GM23338 (cell line): ENCODE data around the gene CES2. TPM values are rescaled to one million over a fixed set of nuclear protein-coding genes. Genes with fewer than 3 reads are reported as not detected.

Experiments used
- ATAC-seq: fragments of 200-7000 bp; cut with Tn5 transposase; 3 replicates; pipeline ENCODE4 v1.9.1; 2020
- DNase-seq: peaks from one replicate; pipeline ENCODE4 v3.0.0-alpha.2; 2015; ENCODE audit warnings: low spot score
- H2AFZ ChIP-seq: fragments of 200-600 bp; sonication (generic); 2 replicates; pipeline ENCODE4 v1.8.0; 2016; ENCODE audit warnings: antibody characterized with exemption, mild to moderate bottlenecking, moderate library complexity
- H3F3A ChIP-seq: fragments of 200-600 bp; sonication (generic); replicated peaks from 2 replicates; pipeline ENCODE4 v1.8.0; 2017; ENCODE audit warnings: antibody characterized with exemption, mixed run types, low read depth
- H3K27ac ChIP-seq: fragments of 200-600 bp; sonication (generic); 2 replicates; pipeline ENCODE4 v1.6.1; 2016; ENCODE audit warnings: low read depth
- H3K27me3 ChIP-seq: fragments of 200-600 bp; sonication (generic); 2 replicates; pipeline ENCODE4 v1.8.0; 2016; ENCODE audit warnings: mild to moderate bottlenecking, mixed run types, moderate library complexity; ENCODE audit not compliant: insufficient read depth
- H3K36me3 ChIP-seq: fragments of 200-600 bp; sonication (generic); 2 replicates; pipeline ENCODE4 v1.8.0; 2016; ENCODE audit warnings: mild to moderate bottlenecking; ENCODE audit not compliant: insufficient read depth
- H3K4me1 ChIP-seq: fragments of 200-600 bp; sonication (generic); 2 replicates; pipeline ENCODE4 v1.8.0; 2016; ENCODE audit warnings: mild to moderate bottlenecking, moderate library complexity; ENCODE audit not compliant: insufficient read depth
- H3K4me2 ChIP-seq: fragments of 200-600 bp; sonication (generic); 2 replicates; pipeline ENCODE4 v1.7.1; 2017; ENCODE audit warnings: mixed run types
- H3K4me3 ChIP-seq: fragments of 200-600 bp; sonication (generic); 2 replicates; pipeline ENCODE4 v1.6.1; 2016; ENCODE audit warnings: mixed run types
- H3K79me2 ChIP-seq: fragments of 200-600 bp; sonication (generic); replicated peaks from 2 replicates; pipeline ENCODE4 v1.8.0; 2017; ENCODE audit warnings: mild to moderate bottlenecking; ENCODE audit not compliant: insufficient read depth
- H3K9me2 ChIP-seq: fragments of 200-600 bp; sonication (generic); 2 replicates; pipeline ENCODE4 v1.8.0; 2017; ENCODE audit not compliant: insufficient read depth
- H4K20me1 ChIP-seq: fragments of 200-600 bp; sonication (generic); replicated peaks from 2 replicates; pipeline ENCODE4 v1.8.0; 2017; ENCODE audit warnings: mild to moderate bottlenecking; ENCODE audit not compliant: insufficient read depth
- H3K27ac Mint-ChIP-seq: 2 replicates; pipeline ENCODE4 v1.8.0; 2020; ENCODE audit warnings: inconsistent platforms, mild to moderate bottlenecking, moderate library complexity, mixed read lengths
- H3K27me3 Mint-ChIP-seq: 3 replicates; pipeline ENCODE4 v1.8.0; 2022; ENCODE audit warnings: low read depth, mild to moderate bottlenecking, moderate library complexity, mixed read lengths, inconsistent platforms; ENCODE audit not compliant: insufficient read depth, poor library complexity
- H3K36me3 Mint-ChIP-seq: 3 replicates; pipeline ENCODE4 v1.8.0; 2021; ENCODE audit warnings: low read depth, mild to moderate bottlenecking, inconsistent platforms, moderate library complexity, mixed read lengths
- H3K4me1 Mint-ChIP-seq: 3 replicates; pipeline ENCODE4 v1.8.0; 2020; ENCODE audit warnings: mild to moderate bottlenecking, inconsistent platforms, mixed read lengths
- H3K4me3 Mint-ChIP-seq: 3 replicates; pipeline ENCODE4 v1.8.0; 2021; ENCODE audit warnings: moderate library complexity, mild to moderate bottlenecking, inconsistent platforms, mixed read lengths
- H3K9me3 Mint-ChIP-seq: 3 replicates; pipeline ENCODE4 v1.8.0; 2020; ENCODE audit warnings: moderate library complexity, mild to moderate bottlenecking, inconsistent platforms, mixed read lengths
- CTCF ChIP-seq, 2 experiments: fragments of 200-600 bp in 1 of 2; sonication (generic) in 1 of 2; conservative IDR thresholded peaks; 2 replicates each; pipeline versions ENCODE4 v1.5.1 to v1.6.1; 2016 to 2017; ENCODE audit warnings: antibody characterized with exemption in 2 of 2, low read depth in 2 of 2, mild to moderate bottlenecking in 2 of 2, moderate library complexity in 1 of 2
- EZH2 ChIP-seq: fragments of 200-600 bp; sonication (generic); IDR thresholded peaks from one replicate; pipeline ENCODE4 v1.8.0; 2017; ENCODE audit warnings: antibody characterized with exemption, mild to moderate bottlenecking, low read depth; ENCODE audit not compliant: unreplicated experiment
- EZH2phosphoT487 ChIP-seq: fragments of 200-600 bp; sonication (generic); IDR thresholded peaks from one replicate; pipeline ENCODE4 v1.8.1; 2018; ENCODE audit warnings: antibody characterized with exemption; ENCODE audit not compliant: unreplicated experiment
- NANOG ChIP-seq: IDR thresholded peaks from 2 replicates; pipeline ENCODE4 v1.6.1; 2016; ENCODE audit warnings: antibody characterized with exemption, borderline replicate concordance
- REST ChIP-seq: IDR thresholded peaks from one replicate; pipeline ENCODE4 v1.6.1; 2018; ENCODE audit warnings: antibody characterized with exemption; ENCODE audit not compliant: unreplicated experiment
- STAT1 ChIP-seq: IDR thresholded peaks from one replicate; pipeline ENCODE4 v1.6.1; 2016; ENCODE audit warnings: antibody characterized with exemption; ENCODE audit not compliant: unreplicated experiment
- ZNF114 ChIP-seq: fragments of 250-450 bp; sonication (Bioruptor Pico); IDR thresholded peaks from 2 replicates; pipeline ENCODE4 v1.5.0; 2020; ENCODE audit warnings: mild to moderate bottlenecking, moderate library complexity
- ZNF331 ChIP-seq: fragments of 250-450 bp; sonication (Bioruptor Pico); IDR thresholded peaks from 2 replicates; pipeline ENCODE4 v1.5.0; 2020; ENCODE audit warnings: low read depth, mild to moderate bottlenecking, moderate library complexity
- ZNF462 ChIP-seq: fragments of 250-450 bp; sonication (Bioruptor Pico); IDR thresholded peaks from 2 replicates; pipeline ENCODE4 v1.5.0; 2020; ENCODE audit warnings: mild to moderate bottlenecking, moderate library complexity
- polyA plus RNA-seq: library from polyadenylated mRNA; unstranded; fragments of >200 nt; fragmentation: Nextera tagmentation; extraction: Ambion mirVana; gene quantifications from 2 replicates; pipeline ENCODE4 v1.2.1, GENCODE V29; 2016
- total RNA-seq: library from RNA; depleted of rRNA; stranded (reverse); fragments of >200 nt; shearing (Covaris generic); gene quantifications from 2 replicates; pipeline ENCODE4 v1.2.3, GENCODE V29; 2014

Gene CES2
- total and polyA plus RNA-seq, 2 experiments from 2014 or later: 5.0 to 9.3 TPM

GRCh38 chr16:66898207-66898606 lies 37.1 kb upstream of the CES2 start (continued):
- no peak for TF ChIP-seq REST

- Histone ChIP-seq H3F3A (0 out of 2 replicates have a peak, but pooled peaks cover 4% of the 10 kb centered on the region), H3K9me2 (no peaks in the 10 kb centered on the region), H2AFZ (no peak overlapping the region), H3K4me1 (peaks cover 8% of the 10 kb centered on the region; the same call in 1 of the 2 replicates), H3K27ac (no peak overlapping the region), H4K20me1 (no peaks in the 10 kb centered on the region), H3K36me3 (no peaks in the 10 kb centered on the region), H3K4me2 (no peak overlapping the region), H3K79me2 (no peaks in the 10 kb centered on the region), H3K27me3 (no peaks in the 10 kb centered on the region), H3K4me3 (no peak overlapping the region)
- Mint-ChIP-seq H3K9me3 (no peaks in the 10 kb centered on the region; the same call in 2 of the 3 replicates), H3K4me3 (no peak overlapping the region), H3K36me3 (no peaks in the 10 kb centered on the region), H3K4me1 (peaks cover 10% of the 10 kb centered on the region; the same call in 2 of the 3 replicates), H3K27ac (no peak overlapping the region), H3K27me3 (peaks cover 10% of the 10 kb centered on the region)
- DNase-seq (no peak), ATAC-seq (no peak)
- TF ChIP-seq REST (no peak), ZNF462 (CRISPR knock-in tag) (no peak), STAT1 (no peak), EZH2phosphoT487 (no peak), ZNF114 (no peak), NANOG (no peak), ZNF331 (CRISPR knock-in tag) (no peak), CTCF (conservative IDR thresholded peaks at IDR 0.05; ENCODE audit: low read depth in 2 of 2) (no peak), EZH2 (no peak)
These were observed 36.4 kb upstream of the CES2 start for GRCh38 chr16:66898933-66899309.
